Activated T-helper 1 cell treated with anti-CD3 and anti-CD28 coated beads, Interleukin-12 subunit alpha, Interleukin-12 subunit beta, Interleukin-2, Interleukin-4 antibody, amounts not matched to agents 30 ng/mL and 10 ng/mL and 1 ng/mL, durations not matched to agents 14 hours and 24 hours and 36 hours (primary cell): ENCODE measurements around the gene NECTIN1. TPM values are rescaled to one million over a fixed set of nuclear protein-coding genes. Genes with fewer than 3 reads are reported as not detected.
A peak's percentile ranks its signal among the peaks of the same experiment; 100 is the strongest.

ENCODE experiments used
- DNase-seq: peaks from one replicate; pipeline ENCODE4 v3.0.0; 2021; ENCODE audit warnings: low spot score
- H3K27ac Mint-ChIP-seq: one replicate; pipeline ENCODE4 v1.8.0; 2021; ENCODE audit warnings: mild to moderate bottlenecking, mixed read lengths
- H3K27me3 Mint-ChIP-seq: one replicate; pipeline ENCODE4 v1.8.0; 2022; ENCODE audit warnings: mild to moderate bottlenecking, moderate library complexity, mixed read lengths; ENCODE audit not compliant: insufficient read depth
- H3K36me3 Mint-ChIP-seq: one replicate; pipeline ENCODE4 v1.8.0; 2021; ENCODE audit warnings: low read depth, mixed read lengths
- H3K4me1 Mint-ChIP-seq: one replicate; pipeline ENCODE4 v1.8.0; 2021; ENCODE audit warnings: low read depth, mixed read lengths
- H3K4me3 Mint-ChIP-seq: one replicate; pipeline ENCODE4 v1.8.0; 2021; ENCODE audit warnings: mild to moderate bottlenecking, moderate library complexity, mixed read lengths
- H3K9me3 Mint-ChIP-seq: one replicate; pipeline ENCODE4 v1.8.0; 2021; ENCODE audit warnings: mixed read lengths
- intact Hi-C: fragments of 100-400 bp; cut with micrococcal nuclease; formaldehyde crosslinking; loops from one replicate; pipeline ENCODE4 v1.15.1; 2024
- total RNA-seq: library from RNA; stranded (reverse); gene quantifications from 2 replicates; pipeline ENCODE4 v1.2.3, GENCODE V29; 2022

Gene NECTIN1, protein sequence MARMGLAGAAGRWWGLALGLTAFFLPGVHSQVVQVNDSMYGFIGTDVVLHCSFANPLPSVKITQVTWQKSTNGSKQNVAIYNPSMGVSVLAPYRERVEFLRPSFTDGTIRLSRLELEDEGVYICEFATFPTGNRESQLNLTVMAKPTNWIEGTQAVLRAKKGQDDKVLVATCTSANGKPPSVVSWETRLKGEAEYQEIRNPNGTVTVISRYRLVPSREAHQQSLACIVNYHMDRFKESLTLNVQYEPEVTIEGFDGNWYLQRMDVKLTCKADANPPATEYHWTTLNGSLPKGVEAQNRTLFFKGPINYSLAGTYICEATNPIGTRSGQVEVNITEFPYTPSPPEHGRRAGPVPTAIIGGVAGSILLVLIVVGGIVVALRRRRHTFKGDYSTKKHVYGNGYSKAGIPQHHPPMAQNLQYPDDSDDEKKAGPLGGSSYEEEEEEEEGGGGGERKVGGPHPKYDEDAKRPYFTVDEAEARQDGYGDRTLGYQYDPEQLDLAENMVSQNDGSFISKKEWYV
- total RNA-seq = 4.5 and 5.4 TPM in 2 replicates

DNA sequence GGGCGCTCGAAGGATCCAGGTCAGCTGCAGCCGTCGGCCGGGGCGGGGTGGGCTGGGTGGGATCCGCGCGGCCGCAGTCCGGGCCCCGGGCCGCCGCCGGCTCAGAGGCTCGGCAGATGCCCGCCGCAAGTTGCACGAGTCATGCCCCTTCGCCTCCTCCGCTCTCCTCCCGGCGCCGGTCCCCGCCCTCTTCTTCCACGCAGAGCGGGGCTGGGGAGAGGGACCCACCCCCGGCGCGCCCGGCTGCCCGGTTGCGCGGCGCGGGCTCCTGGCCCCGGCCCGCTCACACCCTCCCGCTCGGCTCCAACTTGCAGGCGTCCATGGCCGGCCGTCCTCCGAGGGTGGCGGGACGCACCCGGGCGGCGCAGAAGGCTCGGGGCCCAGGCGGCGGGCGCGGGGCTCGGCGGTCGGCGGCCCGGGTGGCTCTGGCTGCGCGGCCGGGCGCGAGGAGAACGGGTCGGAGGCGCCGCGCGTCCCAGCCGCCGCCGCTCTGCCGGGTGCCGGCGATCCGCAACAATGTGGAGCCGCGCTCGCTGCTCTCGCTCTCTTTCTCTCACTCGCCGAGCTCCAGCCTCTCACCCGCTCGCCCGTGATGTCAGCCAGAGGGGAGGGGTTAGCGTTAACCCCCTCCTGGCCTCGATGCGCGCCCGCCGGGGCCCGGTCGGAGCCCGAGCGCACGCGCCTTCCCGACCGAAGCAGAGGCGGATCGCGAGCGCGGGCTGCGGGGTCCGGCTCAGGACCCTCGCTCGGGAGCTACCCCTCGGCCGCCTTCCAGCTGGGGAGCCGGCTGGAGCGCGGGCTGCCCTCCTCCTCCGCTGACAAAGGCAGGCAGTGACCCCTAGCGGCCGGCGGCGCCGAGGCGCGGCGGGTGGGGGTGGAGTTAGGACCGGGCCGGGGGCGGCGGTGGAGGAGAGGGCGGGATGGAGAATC is at the start of gene NECTIN1:
TSS of gene NECTIN1 (minus strand) at position 550 of the 930 bp plus-strand sequence. CDS start 647 bp downstream, outside the sequence.
- Mint-ChIP-seq H3K4me3 (peak within 1 kb of the TSS; percentile 88), H3K36me3 (no peaks in the 10 kb centered on the region), H3K27me3 (peaks cover 60% of the 10 kb centered on the region), H3K9me3 (no peaks in the 10 kb centered on the region), H3K4me1 (no peaks in the 10 kb centered on the region), H3K27ac (peak within 1 kb of the TSS; percentile 79)
- DNase-seq = peak; percentile 78
- intact Hi-C loops = loop anchor here (1.0 to 10.0 kb wide), 7 partner anchors 63 to 608 kb away; partner anchors contain the start of genes ARHGEF12 and USP2

DNA sequence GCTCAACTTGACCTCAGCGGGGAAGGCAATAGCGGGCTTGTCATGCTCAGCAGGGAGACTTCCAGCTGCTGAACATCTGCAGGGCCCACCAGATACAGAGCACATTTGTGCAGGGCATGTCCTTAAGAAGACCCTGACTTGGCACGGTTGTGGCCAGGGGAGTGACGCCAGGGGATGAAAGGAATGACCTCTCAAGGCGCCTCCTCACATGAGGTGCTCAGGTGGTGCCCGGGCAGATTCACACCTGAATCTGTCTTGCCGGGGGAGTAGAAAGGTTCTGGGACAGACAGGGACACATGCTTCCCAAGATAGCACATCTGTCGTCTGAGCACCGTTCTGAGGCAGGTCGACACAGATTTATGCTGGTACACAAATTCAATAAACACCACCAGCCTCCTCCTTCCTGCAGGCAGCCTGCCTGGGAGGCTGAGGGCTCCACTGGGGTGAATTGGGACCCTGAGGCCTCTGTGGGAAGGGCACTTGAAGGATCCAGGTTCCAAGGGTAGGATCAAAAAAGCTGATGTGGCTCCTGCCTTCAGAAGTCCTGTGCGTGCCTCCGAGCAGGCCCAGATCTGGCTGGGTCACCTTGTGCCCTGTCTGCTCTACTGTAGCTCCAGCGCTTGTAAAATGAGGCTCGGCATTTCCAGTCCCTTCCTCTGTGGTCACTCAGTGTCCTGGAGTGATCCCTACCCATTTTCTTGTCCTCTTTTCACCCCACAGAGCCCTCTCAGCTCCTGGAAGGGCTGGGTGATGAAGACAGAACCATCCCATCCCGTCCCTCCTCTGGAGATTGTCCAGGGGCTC is 49.6 kb upstream of the NECTIN1 start:
- no peak overlapping the region for H3K4me3 Mint-ChIP-seq
- H3K9me3 Mint-ChIP-seq = no peaks in the 10 kb centered on the region
- no peak for DNase-seq
- H3K36me3 Mint-ChIP-seq = no peaks in the 10 kb centered on the region
- intact Hi-C loops = no loop called here
- H3K27me3 Mint-ChIP-seq = peaks cover 2% of the 10 kb centered on the region
- H3K27ac Mint-ChIP-seq = no peak overlapping the region
- H3K4me1 Mint-ChIP-seq = no peaks in the 10 kb centered on the region

DNA sequence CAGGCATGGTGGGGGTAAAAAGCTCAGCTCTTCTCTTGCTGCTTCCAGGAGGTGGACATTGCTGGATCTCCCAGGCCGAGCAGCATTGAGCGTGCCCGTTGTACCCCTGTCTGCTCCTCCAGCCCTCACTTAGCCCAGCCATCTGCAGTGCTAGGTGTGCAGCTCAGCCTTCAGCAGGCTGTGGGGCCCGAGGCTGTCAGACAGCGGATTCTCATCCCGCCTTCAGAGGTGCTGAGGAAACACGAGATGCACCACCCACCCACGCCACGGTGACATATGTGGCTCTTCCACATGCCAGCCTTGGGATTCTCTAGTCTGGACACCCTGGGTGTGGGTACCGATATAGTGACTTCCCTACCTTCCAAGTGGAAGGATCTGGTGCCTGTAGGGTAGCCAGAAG is 48.9 kb upstream of the NECTIN1 start:
- Mint-ChIP-seq H3K27me3 (peaks cover 2% of the 10 kb centered on the region), H3K27ac (no peak overlapping the region), H3K36me3 (no peaks in the 10 kb centered on the region), H3K9me3 (no peaks in the 10 kb centered on the region), H3K4me3 (no peak overlapping the region), H3K4me1 (no peaks in the 10 kb centered on the region)
- intact Hi-C loops = no loop called here
- no peak for DNase-seq

- Mint-ChIP-seq H3K9me3 (no peaks in the 10 kb centered on the region), H3K36me3 (no peaks in the 10 kb centered on the region), H3K4me1 (no peaks in the 10 kb centered on the region), H3K27ac (no peak overlapping the region), H3K27me3 (peaks cover 2% of the 10 kb centered on the region), H3K4me3 (no peak overlapping the region)
- no peak for DNase-seq
- intact Hi-C loops = no loop called here
Measured at GRCh38 chr11:119776651-119777050, 47.7 kb upstream of the NECTIN1 start.

DNA sequence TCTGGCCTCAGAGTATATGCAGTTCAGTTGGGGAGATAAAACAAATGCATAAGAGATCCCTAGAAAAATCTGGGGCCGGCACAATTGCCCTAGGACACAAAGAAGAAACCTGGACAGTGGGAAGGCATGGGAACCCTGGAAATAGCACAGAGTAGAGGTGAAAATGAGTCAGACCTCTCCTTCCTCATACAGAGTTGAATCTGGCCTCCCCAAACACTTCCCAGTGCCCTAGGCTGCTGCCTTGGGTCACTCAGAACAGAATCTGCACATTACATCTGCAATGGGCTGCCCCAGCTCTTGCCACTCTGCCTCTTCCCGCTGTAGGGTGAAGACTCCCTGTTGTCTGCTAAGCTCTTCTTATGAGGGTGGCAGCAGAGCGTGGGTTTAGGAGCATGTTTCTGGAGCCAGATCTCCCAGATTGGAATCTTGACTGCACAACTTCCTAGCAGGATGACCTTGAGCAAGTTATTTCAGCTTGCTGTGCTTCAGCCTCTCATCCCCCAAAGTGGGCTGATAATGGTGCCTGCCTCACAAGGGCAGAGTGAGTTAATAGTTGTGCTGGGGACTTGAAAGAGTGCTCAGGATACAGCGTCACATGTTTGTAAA is 47.1 kb upstream of the NECTIN1 start:
- no peaks in the 10 kb centered on the region for H3K9me3 Mint-ChIP-seq
- H3K27ac Mint-ChIP-seq = no peak overlapping the region
- intact Hi-C loops = no loop called here
- H3K4me3 Mint-ChIP-seq = no peak overlapping the region
- no peaks in the 10 kb centered on the region for H3K4me1 Mint-ChIP-seq
- no peak for DNase-seq
- H3K27me3 Mint-ChIP-seq = peaks cover 2% of the 10 kb centered on the region
- no peaks in the 10 kb centered on the region for H3K36me3 Mint-ChIP-seq

DNA sequence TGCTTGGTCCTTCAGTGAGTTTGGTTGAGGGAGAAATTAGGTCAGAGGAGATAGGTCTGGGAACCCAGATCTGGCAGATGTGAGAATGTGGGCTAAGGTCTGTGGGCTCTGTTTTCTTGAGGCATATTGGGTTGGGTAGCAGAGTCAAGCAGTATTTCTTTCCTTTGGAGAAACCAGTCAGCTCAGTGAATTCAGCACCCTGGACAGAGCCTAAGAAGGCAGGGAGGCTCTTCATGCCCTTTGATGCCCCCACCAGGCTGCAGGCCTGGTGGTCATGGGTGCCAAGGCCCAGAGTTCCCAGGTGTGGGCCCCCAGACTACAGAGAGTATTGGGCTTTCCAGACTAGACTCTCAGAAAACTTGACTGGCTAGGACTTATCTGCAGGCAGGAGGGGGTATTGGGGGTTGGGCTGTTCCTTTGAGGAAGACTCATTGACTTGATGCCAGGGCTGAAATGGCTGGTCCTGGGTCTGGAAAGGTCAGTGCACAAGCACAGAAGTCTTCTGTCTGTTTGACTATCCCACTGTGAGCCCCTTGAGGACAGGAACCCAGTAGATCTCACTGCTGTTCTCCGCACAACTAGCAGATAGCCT is 45.3 kb upstream of the NECTIN1 start:
- H3K4me3 Mint-ChIP-seq = no peak overlapping the region
- DNase-seq = no peak
- no peaks in the 10 kb centered on the region for H3K9me3 Mint-ChIP-seq
- no peaks in the 10 kb centered on the region for H3K4me1 Mint-ChIP-seq
- H3K36me3 Mint-ChIP-seq = no peaks in the 10 kb centered on the region
- H3K27me3 Mint-ChIP-seq = no peaks in the 10 kb centered on the region
- no peak overlapping the region for H3K27ac Mint-ChIP-seq
- intact Hi-C loops = no loop called here

- Mint-ChIP-seq H3K27me3 (no peaks in the 10 kb centered on the region), H3K4me1 (no peaks in the 10 kb centered on the region), H3K9me3 (no peaks in the 10 kb centered on the region), H3K4me3 (no peak overlapping the region), H3K36me3 (no peaks in the 10 kb centered on the region), H3K27ac (no peak overlapping the region)
- DNase-seq = no peak
- intact Hi-C loops = no loop called here
Measured at GRCh38 chr11:119772641-119773415, 43.8 kb upstream of the NECTIN1 start.

GRCh38 chr11:119772076-119772475 is 43.1 kb upstream of the NECTIN1 start:
- no peak overlapping the region for H3K27ac Mint-ChIP-seq
- H3K4me3 Mint-ChIP-seq = no peak overlapping the region
- H3K27me3 Mint-ChIP-seq = no peaks in the 10 kb centered on the region
- no peak for DNase-seq
- intact Hi-C loops = no loop called here
- no peaks in the 10 kb centered on the region for H3K4me1 Mint-ChIP-seq
- no peaks in the 10 kb centered on the region for H3K36me3 Mint-ChIP-seq
- H3K9me3 Mint-ChIP-seq = no peaks in the 10 kb centered on the region

DNA sequence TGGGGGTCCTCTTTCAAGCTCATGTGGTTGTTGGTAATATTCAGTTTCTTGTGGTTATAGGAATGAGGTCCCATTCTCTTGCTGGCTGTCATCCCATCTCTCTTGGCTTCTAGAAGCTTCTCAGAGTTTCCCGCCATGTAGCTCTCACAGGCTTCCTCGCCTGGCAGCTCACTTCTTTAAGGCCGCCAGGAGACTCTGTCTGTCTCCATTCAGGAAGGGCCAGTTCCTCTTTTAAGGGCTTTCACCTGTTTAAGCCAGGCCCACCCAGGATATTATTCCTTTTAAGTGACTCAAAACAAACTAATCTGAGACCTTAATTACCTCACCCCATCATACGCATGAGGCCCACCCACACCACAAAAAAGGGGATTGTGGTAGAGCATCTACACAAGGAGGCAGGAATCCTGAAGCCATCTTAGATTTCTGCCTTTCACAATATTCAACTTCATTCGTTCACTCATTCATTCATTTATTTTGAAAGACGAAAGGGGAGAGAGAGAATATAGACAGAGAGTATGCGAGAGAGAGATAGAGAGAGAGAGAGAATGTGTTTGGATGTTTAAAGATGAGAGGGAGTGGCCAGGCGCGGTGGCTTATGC is 42.3 kb upstream of the NECTIN1 start:
- Mint-ChIP-seq H3K4me3 (no peak overlapping the region), H3K36me3 (no peaks in the 10 kb centered on the region), H3K4me1 (no peaks in the 10 kb centered on the region), H3K27me3 (no peaks in the 10 kb centered on the region), H3K27ac (no peak overlapping the region), H3K9me3 (no peaks in the 10 kb centered on the region)
- no peak for DNase-seq
- intact Hi-C loops = no loop called here

- H3K27me3 Mint-ChIP-seq = no peaks in the 10 kb centered on the region
- H3K4me3 Mint-ChIP-seq = no peak overlapping the region
- intact Hi-C loops = no loop called here
- no peaks in the 10 kb centered on the region for H3K4me1 Mint-ChIP-seq
- no peaks in the 10 kb centered on the region for H3K36me3 Mint-ChIP-seq
- DNase-seq = no peak
- no peak overlapping the region for H3K27ac Mint-ChIP-seq
- H3K9me3 Mint-ChIP-seq = no peaks in the 10 kb centered on the region
Measured at GRCh38 chr11:119765628-119766027, 36.6 kb upstream of the NECTIN1 start.
